HG03159 (cell line): Measurements from ENCODE around the gene ARHGAP4.

ENCODE experiments used
- ATAC-seq: cut with Tn5 transposase; IDR thresholded peaks from one replicate; pipeline ENCODE4 v1.9.1; 2021; ENCODE audit warnings: mild to moderate bottlenecking, moderate library complexity; ENCODE audit not compliant: unreplicated experiment

ARHGAP4 gene

GRCh38 chrX:153947009-153947769 is 21.1 kb upstream of the ARHGAP4 start:
- ATAC-seq, result peak; percentile 64

- no peak for ATAC-seq
These were observed 20.2 kb upstream of the ARHGAP4 start for GRCh38 chrX:153945956-153946943.

- ATAC-seq, result no peak
These were observed 18.7 kb upstream of the ARHGAP4 start for GRCh38 chrX:153944800-153945150.

- ATAC-seq, result no peak
These were observed 18.2 kb upstream of the ARHGAP4 start, which contains the start of gene RENBP for GRCh38 chrX:153944140-153944799. RENBP (minus strand) TSS chrX:153944643; CDS start chrX:153944610, 33 bp downstream.

- ATAC-seq, result no peak
These were observed 15.5 kb upstream of the ARHGAP4 start for GRCh38 chrX:153941336-153942252.

- no peak for ATAC-seq
These were observed 13.5 kb upstream of the ARHGAP4 start for GRCh38 chrX:153939573-153939972.

- no peak for ATAC-seq
These were observed 12.2 kb upstream of the ARHGAP4 start for GRCh38 chrX:153938226-153938786.

- no peak for ATAC-seq
These were observed 11.0 kb upstream of the ARHGAP4 start for GRCh38 chrX:153937056-153937455.

- ATAC-seq, result peak; percentile 11
These were observed 9.3 kb upstream of the ARHGAP4 start for GRCh38 chrX:153935326-153935851.

- ATAC-seq, result peak; percentile 70
These were observed 8.8 kb upstream of the ARHGAP4 start, which contains the start of gene NAA10 for GRCh38 chrX:153934762-153935325. NAA10 (minus strand) TSS chrX:153935037; CDS start chrX:153934904, 133 bp downstream.

- peak; percentile 11 for ATAC-seq
These were observed 8.2 kb upstream of the ARHGAP4 start for GRCh38 chrX:153934148-153934761.

GRCh38 chrX:153933748-153934147 is 7.7 kb upstream of the ARHGAP4 start:
- no peak for ATAC-seq

GRCh38 chrX:153932220-153932915 is 6.3 kb upstream of the ARHGAP4 start:
- ATAC-seq, result no peak

GRCh38 chrX:153931748-153932147 is 5.7 kb upstream of the ARHGAP4 start:
- no peak for ATAC-seq

- ATAC-seq, result no peak
These were observed 5.1 kb upstream of the ARHGAP4 start for GRCh38 chrX:153931151-153931550.

GRCh38 chrX:153930011-153930910 is 4.2 kb upstream of the ARHGAP4 start:
- no peak for ATAC-seq

GRCh38 chrX:153929576-153929975 is 3.5 kb upstream of the ARHGAP4 start:
- ATAC-seq, result no peak
